K562 (cell line): ENCODE results near the gene RPS19BP1.

ENCODE experiments used
- CBFA2T3 ChIP-seq: fragments of 450-650 bp; IDR thresholded peaks from 2 replicates; pipeline ENCODE4 v1.6.1; 2017
- FOXO4 ChIP-seq: fragments of 450-650 bp; formaldehyde crosslinking; IDR thresholded peaks from 2 replicates; pipeline ENCODE4 v1.4.0; 2020; ENCODE audit warnings: mild to moderate bottlenecking, moderate library complexity
- GATAD2A ChIP-seq: fragments of 450-650 bp; IDR thresholded peaks from 2 replicates; pipeline ENCODE4 v1.6.1; 2017
- POLR2AphosphoS5 ChIP-seq: IDR thresholded peaks from 2 replicates; pipeline ENCODE4 v1.6.1; 2011; ENCODE audit warnings: mild to moderate bottlenecking, low read depth, low read length, moderate library complexity; ENCODE audit not compliant: control insufficient read depth, insufficient read depth

- TF ChIP-seq CBFA2T3 (no peak), FOXO4 (CRISPR knock-in tag) (no peak), POLR2AphosphoS5 (no peak), GATAD2A (no peak)
These were observed 43.2 kb downstream of the RPS19BP1 start for GRCh38 chr22:39489094-39490068.
